Upper lobe of left lung (tissue), 4 donors: ENCODE data around the gene KRT74.

Experiments used
- POLR2A ChIP-seq, 4 donors: fragments of 450-650 bp; IDR thresholded peaks; one replicate each; pipeline ENCODE4 v1.5.1; 2016 to 2017; ENCODE audit warnings: antibody characterized with exemption in 4 of 4, mild to moderate bottlenecking in 2 of 4
- POLR2AphosphoS5 ChIP-seq, 2 donors: sonication (generic); formaldehyde crosslinking; IDR thresholded peaks; one replicate each; pipeline ENCODE4 v1.5.1; 2017; ENCODE audit warnings: antibody characterized with exemption in 2 of 2
- TF ChIP-seq, protein P1 (sequence below), 6 experiments: fragments of 450-650 bp in 4 of 6; fragments of 200-600 bp in 2 of 6; sonication (generic) in 2 of 6; IDR thresholded peaks; one replicate each; pipeline ENCODE4 v1.5.1; 2016 to 2019; ENCODE audit warnings: antibody characterized with exemption in 6 of 6

- TF ChIP-seq, protein P1, sequence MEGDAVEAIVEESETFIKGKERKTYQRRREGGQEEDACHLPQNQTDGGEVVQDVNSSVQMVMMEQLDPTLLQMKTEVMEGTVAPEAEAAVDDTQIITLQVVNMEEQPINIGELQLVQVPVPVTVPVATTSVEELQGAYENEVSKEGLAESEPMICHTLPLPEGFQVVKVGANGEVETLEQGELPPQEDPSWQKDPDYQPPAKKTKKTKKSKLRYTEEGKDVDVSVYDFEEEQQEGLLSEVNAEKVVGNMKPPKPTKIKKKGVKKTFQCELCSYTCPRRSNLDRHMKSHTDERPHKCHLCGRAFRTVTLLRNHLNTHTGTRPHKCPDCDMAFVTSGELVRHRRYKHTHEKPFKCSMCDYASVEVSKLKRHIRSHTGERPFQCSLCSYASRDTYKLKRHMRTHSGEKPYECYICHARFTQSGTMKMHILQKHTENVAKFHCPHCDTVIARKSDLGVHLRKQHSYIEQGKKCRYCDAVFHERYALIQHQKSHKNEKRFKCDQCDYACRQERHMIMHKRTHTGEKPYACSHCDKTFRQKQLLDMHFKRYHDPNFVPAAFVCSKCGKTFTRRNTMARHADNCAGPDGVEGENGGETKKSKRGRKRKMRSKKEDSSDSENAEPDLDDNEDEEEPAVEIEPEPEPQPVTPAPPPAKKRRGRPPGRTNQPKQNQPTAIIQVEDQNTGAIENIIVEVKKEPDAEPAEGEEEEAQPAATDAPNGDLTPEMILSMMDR (IDR thresholded peaks at IDR 0.05), result no peak
- TF ChIP-seq POLR2A (IDR thresholded peaks at IDR 0.05) (no peak), POLR2AphosphoS5 (IDR thresholded peaks at IDR 0.05) (no peak)
Measured at GRCh38 chr12:52581066-52581465, 7.4 kb upstream of the KRT74 start.
